NCI-H146 treated with DMSO at 0.1 percent for 48 hours (cell line): ENCODE results near the gene MAP3K5.

ENCODE experiments used
- DNase-seq: peaks from one replicate; lab custom pipeline; 2025; ENCODE audit not compliant: unreplicated experiment; lab: John Stamatoyannopoulos, UW

MAP3K5 gene

DNA sequence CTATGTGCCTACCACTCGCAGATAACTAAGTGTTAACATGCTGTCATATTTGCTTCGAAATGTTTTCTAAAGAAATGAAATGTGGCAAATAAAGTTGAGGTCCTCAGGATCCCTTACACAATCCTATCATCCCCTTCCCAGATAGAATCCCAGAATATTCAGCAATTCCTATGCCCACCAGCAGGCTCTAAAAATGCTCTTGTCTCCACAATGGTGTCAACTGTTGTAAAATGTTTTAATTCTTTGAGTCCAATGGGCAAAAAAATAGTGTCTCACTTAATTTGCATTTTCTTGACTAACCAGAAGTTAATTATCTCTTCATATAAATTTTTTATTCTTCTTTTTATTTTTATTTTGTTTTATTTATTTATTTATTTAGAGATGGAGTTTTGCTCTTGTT, 138.2 kb downstream of the MAP3K5 start:
- DNase-seq, result no peak

- DNase-seq, result no peak
Measured at GRCh38 chr6:136652656-136653055, 139.6 kb downstream of the MAP3K5 start.

GRCh38 chr6:136651982-136652381, 140.3 kb downstream of the MAP3K5 start:
- no peak for DNase-seq

DNA sequence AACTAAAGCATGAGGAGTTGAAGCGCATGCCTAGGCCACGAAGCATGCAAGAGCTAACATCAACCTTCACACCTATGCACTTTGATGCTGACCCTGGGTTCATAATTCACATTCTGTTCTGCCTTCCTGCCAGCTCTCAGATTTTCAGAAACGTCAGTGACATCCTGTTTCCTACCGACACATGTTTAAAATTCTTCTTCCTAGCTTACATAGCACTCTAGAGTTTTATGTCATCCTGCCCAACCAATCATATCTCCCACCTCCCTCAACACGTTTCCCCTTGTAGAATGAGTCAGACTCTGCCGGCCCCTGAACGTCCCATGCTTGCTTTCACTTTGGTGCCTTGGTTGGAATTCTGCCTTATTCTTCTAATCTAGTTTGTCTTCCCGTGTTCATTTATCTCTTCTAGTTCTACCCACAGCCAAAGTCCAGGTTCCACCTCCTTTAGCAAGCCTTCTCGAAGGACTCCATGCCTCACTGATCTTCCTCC, 144.9 kb downstream of the MAP3K5 start:
- no peak for DNase-seq

- no peak for DNase-seq
Measured at GRCh38 chr6:136646377-136646776, 145.9 kb downstream of the MAP3K5 start.

DNA sequence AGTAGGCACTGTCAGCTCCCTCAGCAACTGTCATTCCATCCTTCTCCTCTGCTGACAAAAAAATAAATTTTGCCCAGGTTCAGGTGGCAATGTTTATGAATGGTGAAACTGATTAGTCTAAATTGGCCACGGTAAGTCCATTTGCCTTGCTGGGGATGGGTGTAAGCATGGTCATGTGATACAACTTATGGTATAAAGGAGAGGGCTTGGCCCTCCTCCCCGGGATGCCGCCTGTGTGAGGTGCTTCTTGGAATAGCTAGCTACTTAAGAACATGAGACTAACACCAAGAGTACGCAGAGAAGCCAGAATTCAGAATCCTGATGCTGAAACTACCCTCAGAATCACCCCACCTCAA, 147.7 kb downstream of the MAP3K5 start:
- DNase-seq, result no peak

GRCh38 chr6:136643850-136644596, 148.3 kb downstream of the MAP3K5 start:
- peak; percentile 92 for DNase-seq

DNA sequence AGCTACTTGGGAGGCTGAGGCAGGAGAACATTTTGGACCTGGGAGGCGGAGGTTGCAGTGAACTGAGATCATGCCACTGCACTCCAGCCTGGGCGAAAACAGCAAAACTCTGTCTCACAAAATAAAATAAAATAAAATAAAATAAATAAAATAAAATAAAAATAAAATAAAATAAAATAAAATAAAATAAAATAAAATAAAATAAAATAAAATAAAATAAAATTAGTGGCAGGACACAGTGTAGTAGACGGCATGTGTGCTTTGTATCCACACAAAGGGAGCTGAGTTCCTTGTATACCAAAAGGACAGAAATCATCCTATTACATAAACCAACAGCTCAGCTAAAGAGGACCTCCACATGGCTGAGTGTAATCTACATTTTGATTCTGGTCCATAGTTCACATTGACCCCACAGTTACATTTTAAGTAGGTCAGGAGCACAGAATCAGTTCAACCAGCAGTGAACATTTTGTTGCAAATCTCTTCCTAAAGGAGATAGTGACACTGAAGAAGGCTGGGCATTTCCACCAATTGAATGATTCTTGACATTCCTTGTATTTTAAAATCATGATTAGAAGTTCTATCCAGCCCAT, 150.3 kb downstream of the MAP3K5 start:
- DNase-seq, result no peak

GRCh38 chr6:136641166-136641565, 151.1 kb downstream of the MAP3K5 start:
- no peak for DNase-seq

DNA sequence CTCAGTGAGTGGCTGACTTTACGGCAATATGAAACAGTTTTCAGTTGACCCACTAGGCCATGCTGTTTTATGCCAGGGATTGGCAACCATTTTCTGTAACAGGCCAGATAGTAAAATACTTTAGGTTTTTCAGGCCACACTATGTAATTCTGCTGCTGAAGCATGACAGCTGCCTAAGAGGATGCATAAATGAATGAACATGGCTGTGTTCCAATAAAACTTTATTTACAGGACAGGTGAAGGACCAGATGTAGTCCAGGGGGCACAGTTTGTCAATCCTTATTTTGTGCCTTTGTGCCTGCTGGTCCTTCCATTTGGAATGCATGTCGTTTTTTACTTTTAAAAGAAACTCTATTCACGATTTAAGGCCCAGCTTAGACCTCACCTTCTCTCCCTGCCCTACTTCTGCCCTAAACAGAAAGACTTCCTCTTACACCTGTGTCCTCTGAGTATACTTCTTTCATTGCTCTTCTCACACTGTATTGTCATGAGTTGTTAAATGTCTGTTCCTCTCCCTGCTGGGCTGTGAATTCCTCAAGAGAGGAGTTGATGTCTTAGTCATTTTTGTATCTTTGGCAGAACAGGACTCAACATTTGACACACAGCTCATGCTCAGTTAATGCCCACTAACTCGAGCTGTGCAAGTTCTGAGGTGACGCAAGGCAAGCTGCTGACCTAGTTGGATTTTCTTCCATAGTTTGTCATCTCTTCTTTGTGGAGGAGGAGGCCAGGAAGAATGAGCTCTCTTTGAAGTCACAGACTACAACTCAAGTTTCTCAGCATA, 152.0 kb downstream of the MAP3K5 start:
- DNase-seq, result no peak

- no peak for DNase-seq
Measured at GRCh38 chr6:136639702-136640101, 152.6 kb downstream of the MAP3K5 start.

GRCh38 chr6:136635615-136636014, 156.7 kb downstream of the MAP3K5 start:
- DNase-seq, result no peak

DNA sequence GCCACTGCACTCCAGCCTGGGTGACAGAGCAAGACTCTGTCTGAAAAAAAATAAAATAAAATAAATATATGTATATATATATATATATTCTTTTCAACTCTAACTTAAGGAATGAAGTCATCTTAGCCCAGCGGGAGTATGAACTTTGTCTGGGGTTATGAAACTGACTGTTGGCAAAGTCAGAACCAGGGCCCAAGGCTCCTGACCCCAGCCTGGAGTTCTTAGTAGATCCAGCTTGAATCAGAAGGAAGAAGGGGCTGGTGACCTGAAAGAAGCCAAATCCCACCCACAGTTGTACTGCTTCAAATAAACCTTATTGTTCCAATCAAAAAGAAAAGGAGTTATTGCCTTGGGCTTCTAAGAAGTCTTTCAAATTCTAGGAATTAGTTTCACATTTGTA, 158.9 kb downstream of the MAP3K5 start:
- no peak for DNase-seq

- no peak for DNase-seq
Measured at GRCh38 chr6:136628996-136629395, 163.3 kb downstream of the MAP3K5 start.

- DNase-seq, result no peak
Measured at GRCh38 chr6:136627191-136627590, 165.1 kb downstream of the MAP3K5 start.

GRCh38 chr6:136625293-136625692, 167.0 kb downstream of the MAP3K5 start:
- DNase-seq, result no peak

DNA sequence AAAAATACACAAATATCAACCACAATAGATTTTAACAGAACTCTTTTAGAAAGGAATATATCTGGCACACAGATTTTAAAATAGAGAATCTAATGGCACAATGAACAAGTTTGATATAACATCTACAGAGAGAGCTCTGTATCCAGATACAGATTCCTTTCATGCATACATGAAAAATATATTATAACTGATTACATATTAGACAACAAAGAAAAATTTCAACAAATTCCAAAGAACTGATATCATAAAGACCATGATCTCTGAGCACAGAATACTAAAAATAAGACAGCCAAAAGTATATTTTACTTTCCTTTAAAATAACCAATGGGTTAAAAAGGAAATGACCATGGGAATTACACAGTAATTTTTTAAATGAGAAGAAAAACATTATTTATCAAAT, 167.9 kb downstream of the MAP3K5 start:
- DNase-seq, result no peak

DNA sequence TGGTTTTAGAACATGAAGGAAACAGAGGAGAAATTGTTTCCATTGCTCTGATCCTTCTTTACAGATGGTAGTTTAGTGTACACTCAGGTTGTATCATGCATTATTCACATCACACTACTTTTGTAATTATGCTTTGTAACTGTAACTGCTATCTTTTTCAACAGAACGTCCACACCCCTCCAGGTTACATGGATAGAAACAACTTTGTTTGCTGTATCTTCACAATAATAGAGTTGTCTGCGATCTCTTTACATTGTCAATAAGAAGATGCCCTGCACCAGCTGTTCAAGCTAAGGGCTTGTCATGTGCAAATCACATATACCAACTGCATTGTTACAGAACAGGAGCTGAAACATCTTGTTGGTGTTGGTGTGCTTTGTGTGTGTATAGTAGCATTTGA, 174.2 kb downstream of the MAP3K5 start:
- DNase-seq, result peak; percentile 96

- DNase-seq, result no peak
Measured at GRCh38 chr6:136616527-136616926, 175.8 kb downstream of the MAP3K5 start.

DNA sequence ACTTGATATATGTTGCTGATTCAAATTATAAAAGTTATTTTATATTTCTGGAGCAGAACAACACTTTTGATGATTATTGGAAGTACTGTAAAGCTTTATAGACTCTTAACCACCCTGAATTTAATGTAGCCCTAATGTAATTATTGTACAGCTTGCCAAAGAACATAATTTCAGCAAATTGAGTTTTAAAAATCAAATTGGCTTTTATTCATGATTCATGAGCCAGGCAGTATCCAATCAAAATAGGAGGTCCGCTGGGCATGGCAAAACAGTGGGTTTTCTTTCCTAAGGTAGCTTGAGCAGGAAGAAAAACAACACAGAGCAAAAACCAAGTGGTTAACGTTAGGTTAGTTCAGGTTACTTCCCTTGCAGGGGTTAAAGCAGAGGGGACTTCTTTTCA, 177.3 kb downstream of the MAP3K5 start:
- DNase-seq, result no peak

- DNase-seq, result no peak
Measured at GRCh38 chr6:136614350-136614749, 177.9 kb downstream of the MAP3K5 start.

DNA sequence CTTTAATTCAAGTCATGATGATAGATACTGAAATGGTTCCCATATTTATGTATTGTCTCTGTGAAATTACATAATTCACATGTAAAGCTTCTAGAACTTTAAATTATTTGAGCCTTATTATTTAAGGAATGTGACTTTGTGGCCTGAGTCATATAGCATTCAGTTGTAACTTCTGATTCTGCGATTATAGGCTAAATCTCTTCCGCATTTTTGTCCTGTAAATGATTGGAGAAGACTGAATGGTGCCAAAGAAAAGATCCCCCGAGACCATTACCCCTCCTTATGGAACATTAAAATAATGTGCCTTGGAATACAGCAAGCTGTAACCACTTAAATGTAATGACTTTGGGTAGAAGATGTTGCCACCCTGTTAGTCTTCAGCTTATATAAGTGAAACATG, 178.8 kb downstream of the MAP3K5 start:
- DNase-seq, result no peak
